ENCODE data around the gene YJEFN3.

- no peak for TF ChIP-seq CTCF (IDR thresholded peaks at IDR 0.05)
- no peak for TF ChIP-seq POLR2AphosphoS5 (IDR thresholded peaks at IDR 0.05)
- no peak for TF ChIP-seq POLR2A (IDR thresholded peaks at IDR 0.05)
These were observed 20.4 kb downstream of the YJEFN3 start for GRCh38 chr19:19548915-19549759.

All from prostate gland (tissue), 2 donors.